Caco-2 (cell line): ENCODE measurements around the gene OTUD4. TPM values are rescaled to one million over a fixed set of nuclear protein-coding genes. Genes with fewer than 3 reads are reported as not detected.

Experiments
- BruUV-seq: library from RNA; stranded (reverse); fragments of 400-500 nt; replicated peaks from 2 replicates; lab custom pipeline; 2021; lab: Mats Ljungman, UMichigan
- CTCF ChIA-PET: fragments of 300-600 bp; sonication (Branson Sonifier 250); formaldehyde crosslinking; loops from one replicate; lab custom pipeline; 2022; ENCODE audit warnings: antibody characterized with exemption; lab: Charles Lee
- POLR2A ChIA-PET: fragments of 300-600 bp; sonication (Branson Sonifier 250); formaldehyde crosslinking; loops from one replicate; lab custom pipeline; 2022; ENCODE audit warnings: antibody characterized with exemption; lab: Charles Lee
- DNase-seq, 2 experiments: peaks; one replicate each; pipeline versions ENCODE4 v3.0.0 to v3.0.0-alpha.2; 2020 to 2022
- H3K27me3 ChIP-seq: replicated peaks from 2 replicates; pipeline ENCODE4 v1.6.0; 2011; ENCODE audit warnings: low read length; ENCODE audit not compliant: control insufficient read depth, insufficient read depth
- H3K36me3 ChIP-seq: 2 replicates; pipeline ENCODE4 v1.5.1; 2011; ENCODE audit warnings: low read length; ENCODE audit not compliant: control insufficient read depth, insufficient read depth
- H3K4me1 ChIP-seq: fragments of 250-450 bp; sonication (Bioruptor Pico); 2 replicates; pipeline ENCODE4 v1.5.1; 2020; ENCODE audit warnings: mild to moderate bottlenecking
- H3K4me3 ChIP-seq: 2 replicates; pipeline ENCODE4 v1.5.1; 2011; ENCODE audit warnings: low read depth, mild to moderate bottlenecking, control low read depth, low read length
- H3K9me3 ChIP-seq: fragments of 250-450 bp; sonication (Bioruptor Pico); 2 replicates; pipeline ENCODE4 v1.5.1; 2020; ENCODE audit warnings: mild to moderate bottlenecking, moderate library complexity
- H3K27ac Mint-ChIP-seq: one replicate; pipeline ENCODE4 v1.8.0; 2022; ENCODE audit warnings: mixed read lengths; ENCODE audit not compliant: unreplicated experiment
- H3K27me3 Mint-ChIP-seq: one replicate; pipeline ENCODE4 v1.8.0; 2022; ENCODE audit warnings: mixed read lengths; ENCODE audit not compliant: insufficient read depth, unreplicated experiment
- H3K36me3 Mint-ChIP-seq: one replicate; pipeline ENCODE4 v1.8.0; 2022; ENCODE audit warnings: mild to moderate bottlenecking, mixed read lengths; ENCODE audit not compliant: insufficient read depth, unreplicated experiment
- H3K4me1 Mint-ChIP-seq: one replicate; pipeline ENCODE4 v1.8.0; 2022; ENCODE audit warnings: low read depth, mixed read lengths; ENCODE audit not compliant: unreplicated experiment
- H3K4me3 Mint-ChIP-seq: one replicate; pipeline ENCODE4 v1.8.0; 2022; ENCODE audit warnings: mild to moderate bottlenecking, moderate library complexity, mixed read lengths; ENCODE audit not compliant: unreplicated experiment
- H3K9me3 Mint-ChIP-seq: one replicate; pipeline ENCODE4 v1.8.0; 2022; ENCODE audit warnings: mixed read lengths; ENCODE audit not compliant: unreplicated experiment
- intact Hi-C: fragments of 100-400 bp; cut with micrococcal nuclease; formaldehyde crosslinking; loops from one replicate; pipeline ENCODE4 v1.10.0; 2022; ENCODE audit not compliant: unreplicated experiment
- total RNA-seq: library from RNA; stranded (reverse); gene quantifications from 2 replicates; pipeline ENCODE4 v1.2.3, GENCODE V29; 2022
- TF ChIP-seq, protein P1 (sequence below), 2 experiments: fragments of 200-600 bp in 1 of 2; IDR thresholded peaks; 1 replicate in 1 of 2; 2 replicates in 1 of 2; pipeline versions ENCODE4 v1.5.1 to v1.8.0; 2011 to 2022; ENCODE audit warnings: antibody characterized with exemption in 1 of 2, control low read depth in 1 of 2, inconsistent platforms in 1 of 2, low read depth in 1 of 2, low read length in 1 of 2, mild to moderate bottlenecking in 1 of 2, moderate library complexity in 1 of 2; ENCODE audit not compliant: insufficient read depth in 1 of 2, severe bottlenecking in 1 of 2, unreplicated experiment in 1 of 2

OTUD4 gene
- total RNA-seq, 1 experiment from 2014 or later, result 34.5 TPM

DNA sequence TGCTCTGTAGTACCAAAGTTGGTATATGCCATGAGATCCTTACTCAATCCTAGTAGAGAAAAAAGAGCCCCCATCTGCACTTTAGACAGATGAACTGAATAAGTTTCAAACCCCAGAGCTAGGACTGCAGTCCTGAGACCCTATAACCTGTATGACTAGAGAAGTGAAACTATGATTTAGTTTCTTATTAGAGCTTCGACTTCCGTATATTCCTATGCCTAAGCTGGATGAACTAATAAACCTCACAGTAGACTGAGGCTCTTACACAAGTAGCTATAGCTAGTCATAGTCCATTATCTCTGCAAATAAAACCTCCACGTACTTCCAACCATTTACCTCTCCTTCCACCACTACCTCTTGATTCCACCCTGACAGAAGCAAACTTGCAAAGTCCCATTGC, 6.3 kb upstream of the OTUD4 start:
- TF ChIP-seq, protein P1, sequence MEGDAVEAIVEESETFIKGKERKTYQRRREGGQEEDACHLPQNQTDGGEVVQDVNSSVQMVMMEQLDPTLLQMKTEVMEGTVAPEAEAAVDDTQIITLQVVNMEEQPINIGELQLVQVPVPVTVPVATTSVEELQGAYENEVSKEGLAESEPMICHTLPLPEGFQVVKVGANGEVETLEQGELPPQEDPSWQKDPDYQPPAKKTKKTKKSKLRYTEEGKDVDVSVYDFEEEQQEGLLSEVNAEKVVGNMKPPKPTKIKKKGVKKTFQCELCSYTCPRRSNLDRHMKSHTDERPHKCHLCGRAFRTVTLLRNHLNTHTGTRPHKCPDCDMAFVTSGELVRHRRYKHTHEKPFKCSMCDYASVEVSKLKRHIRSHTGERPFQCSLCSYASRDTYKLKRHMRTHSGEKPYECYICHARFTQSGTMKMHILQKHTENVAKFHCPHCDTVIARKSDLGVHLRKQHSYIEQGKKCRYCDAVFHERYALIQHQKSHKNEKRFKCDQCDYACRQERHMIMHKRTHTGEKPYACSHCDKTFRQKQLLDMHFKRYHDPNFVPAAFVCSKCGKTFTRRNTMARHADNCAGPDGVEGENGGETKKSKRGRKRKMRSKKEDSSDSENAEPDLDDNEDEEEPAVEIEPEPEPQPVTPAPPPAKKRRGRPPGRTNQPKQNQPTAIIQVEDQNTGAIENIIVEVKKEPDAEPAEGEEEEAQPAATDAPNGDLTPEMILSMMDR (IDR thresholded peaks at IDR 0.05; ENCODE audit: insufficient read depth in 1 of 2, low read depth in 1 of 2, low read length in 1 of 2, severe bottlenecking in 1 of 2, unreplicated experiment in 1 of 2), result no peak
- Histone ChIP-seq H3K4me1 (no peaks in the 10 kb centered on the region), H3K9me3 (no peaks in the 10 kb centered on the region), H3K4me3 (no peak overlapping the region), H3K27me3 (no peaks in the 10 kb centered on the region), H3K36me3 (no peaks in the 10 kb centered on the region)
- Mint-ChIP-seq H3K4me3 (no peak overlapping the region), H3K4me1 (no peaks in the 10 kb centered on the region), H3K36me3 (no peaks in the 10 kb centered on the region), H3K27me3 (no peaks in the 10 kb centered on the region), H3K27ac (no peak overlapping the region), H3K9me3 (no peaks in the 10 kb centered on the region)
- no TSS peak for BruUV-seq
- intact Hi-C loops, result no loop called here
- no peak for DNase-seq
- ChIA-PET POLR2A (no interaction called here), CTCF (no interaction called here)

DNA sequence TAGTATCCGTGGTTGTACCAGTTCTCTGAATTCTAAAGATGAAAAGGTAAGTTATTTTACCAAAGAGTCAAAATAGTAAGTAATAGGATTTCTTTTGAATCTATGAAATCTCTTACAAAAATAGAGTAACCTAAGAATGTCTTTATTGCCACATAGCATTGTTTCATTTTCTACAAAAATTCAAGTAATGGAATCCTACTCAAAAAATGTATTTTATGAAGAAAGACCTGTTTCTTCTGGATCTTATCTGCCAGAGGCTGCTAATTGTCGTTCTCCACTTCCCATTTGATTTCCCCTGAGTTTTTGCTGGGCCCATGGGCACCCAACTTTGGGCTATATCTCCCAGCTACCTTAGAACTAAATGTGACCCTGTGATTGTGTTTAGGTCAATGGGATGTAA, 3.2 kb upstream of the OTUD4 start:
- ChIA-PET POLR2A (no interaction called here), CTCF (no interaction called here)
- BruUV-seq, result no TSS peak
- Histone ChIP-seq H3K4me3 (no peak overlapping the region), H3K27me3 (no peaks in the 10 kb centered on the region), H3K36me3 (no peaks in the 10 kb centered on the region), H3K9me3 (no peaks in the 10 kb centered on the region), H3K4me1 (no peaks in the 10 kb centered on the region)
- no peaks in the 10 kb centered on the region for H3K9me3 Mint-ChIP-seq
- DNase-seq, result no peak
- H3K27me3 Mint-ChIP-seq, result no peaks in the 10 kb centered on the region
- peaks cover 4% of the 10 kb centered on the region for H3K36me3 Mint-ChIP-seq
- TF ChIP-seq, protein P1 (IDR thresholded peaks at IDR 0.05; ENCODE audit: insufficient read depth in 1 of 2, low read depth in 1 of 2, low read length in 1 of 2, severe bottlenecking in 1 of 2, unreplicated experiment in 1 of 2), result no peak
- H3K27ac Mint-ChIP-seq, result no peak overlapping the region
- H3K4me3 Mint-ChIP-seq, result no peak overlapping the region
- intact Hi-C loops, result no loop called here
- H3K4me1 Mint-ChIP-seq, result peaks cover 10% of the 10 kb centered on the region

DNA sequence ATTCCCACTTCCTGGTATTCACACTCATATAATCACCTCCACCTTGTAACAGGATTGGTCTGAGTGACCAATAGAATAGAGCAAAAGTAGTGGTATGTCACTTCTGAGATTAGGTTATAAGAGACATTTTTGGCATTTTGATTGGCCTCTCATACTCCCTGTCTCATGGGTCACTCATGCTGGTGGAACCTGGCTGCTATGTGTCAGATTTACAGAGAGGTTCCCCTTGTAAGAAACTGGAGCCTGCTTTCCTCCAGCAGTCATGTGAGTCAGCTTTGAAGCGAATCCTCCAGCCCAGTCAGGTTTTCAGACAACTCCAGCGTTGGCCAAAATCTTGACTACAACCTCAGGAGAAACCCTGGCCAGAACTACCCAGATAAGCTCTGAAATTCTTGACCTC, 2.6 kb upstream of the OTUD4 start:
- no peak for DNase-seq
- H3K4me3 ChIP-seq, result no peak overlapping the region
- Mint-ChIP-seq H3K27ac (no peak overlapping the region), H3K36me3 (peaks cover 4% of the 10 kb centered on the region), H3K4me3 (no peak overlapping the region), H3K27me3 (no peaks in the 10 kb centered on the region), H3K9me3 (no peaks in the 10 kb centered on the region), H3K4me1 (peaks cover 10% of the 10 kb centered on the region)
- no peaks in the 10 kb centered on the region for H3K27me3 ChIP-seq
- TF ChIP-seq, protein P1 (IDR thresholded peaks at IDR 0.05; ENCODE audit: insufficient read depth in 1 of 2, low read depth in 1 of 2, low read length in 1 of 2, severe bottlenecking in 1 of 2, unreplicated experiment in 1 of 2), result no peak
- H3K9me3 ChIP-seq, result no peaks in the 10 kb centered on the region
- BruUV-seq, result no TSS peak
- H3K4me1 ChIP-seq, result peaks cover under 1% of the 10 kb centered on the region; the same call in 1 of the 2 replicates
- H3K36me3 ChIP-seq, result no peaks in the 10 kb centered on the region
- ChIA-PET POLR2A (no interaction called here), CTCF (no interaction called here)
- intact Hi-C loops, result no loop called here
